Measurements from ENCODE around the gene CATSPER4. TPM values are rescaled to one million over a fixed set of nuclear protein-coding genes. Genes with fewer than 3 reads are reported as not detected.
A peak's percentile ranks its signal among the peaks of the same experiment; 100 is the strongest.

The CATSPER4 gene
- total RNA-seq, 4 donors from 2014 or later, result not detected

DNA sequence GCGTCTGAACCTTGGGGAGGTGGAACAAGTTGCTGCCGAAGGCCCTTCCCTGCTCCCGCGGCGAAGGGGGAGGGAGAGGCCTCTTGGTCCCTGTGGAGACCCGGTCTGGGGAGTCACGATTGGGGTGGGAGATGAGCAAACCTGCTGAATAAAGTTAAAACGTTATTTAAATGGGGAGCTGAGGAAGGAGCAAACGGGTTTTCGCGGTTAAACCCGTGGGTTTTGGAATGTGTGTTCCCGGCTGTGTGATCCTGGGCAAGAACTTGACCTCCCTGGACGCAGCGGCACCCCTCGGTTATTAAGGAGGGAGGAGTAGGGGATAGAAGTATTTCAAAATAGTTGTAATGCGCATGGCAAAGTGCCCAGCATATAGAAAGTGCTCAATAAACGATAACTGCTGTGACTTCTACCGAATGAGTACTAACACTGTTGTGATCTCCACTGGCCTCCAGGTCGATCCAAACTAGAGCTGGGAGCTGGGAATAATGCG lies 28.1 kb upstream of the CATSPER4 start:
- no peak for DNase-seq (ENCODE audit: low spot score in 2 of 2)

DNA sequence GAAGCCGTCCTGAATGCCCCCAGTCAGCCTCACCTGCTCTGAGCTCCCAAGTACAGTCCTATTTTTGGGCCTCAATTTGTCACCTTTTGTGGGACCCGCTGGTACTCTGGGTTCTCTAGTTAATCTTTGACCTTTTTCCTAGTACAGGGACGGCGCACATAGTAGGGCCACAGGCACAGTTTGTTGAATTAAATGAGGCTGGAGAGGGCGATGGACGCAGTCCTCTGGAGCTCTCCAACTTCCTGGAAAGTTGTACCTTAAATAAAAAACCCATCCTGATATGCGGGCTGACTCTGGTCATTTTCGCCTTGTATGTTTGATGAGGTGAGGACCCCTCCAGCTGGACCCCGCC lies 26.7 kb upstream of the CATSPER4 start:
- 75 to 78% methylated on average over 9 of the region's 9 CpGs for WGBS, 2 donors
- peak overlapping the region in 1 of 4 donors; percentile 82 for H3K27ac ChIP-seq

More for the DNA sequence above, 28.1 kb upstream of the CATSPER4 start:
- WGBS, 2 donors, result 29% methylated on average over 21 of the region's 21 CpGs
- no peak for TF ChIP-seq EP300 (IDR thresholded peaks at IDR 0.05)
- TF ChIP-seq POLR2A (IDR thresholded peaks at IDR 0.05), result no peak
- TF ChIP-seq, protein P1, sequence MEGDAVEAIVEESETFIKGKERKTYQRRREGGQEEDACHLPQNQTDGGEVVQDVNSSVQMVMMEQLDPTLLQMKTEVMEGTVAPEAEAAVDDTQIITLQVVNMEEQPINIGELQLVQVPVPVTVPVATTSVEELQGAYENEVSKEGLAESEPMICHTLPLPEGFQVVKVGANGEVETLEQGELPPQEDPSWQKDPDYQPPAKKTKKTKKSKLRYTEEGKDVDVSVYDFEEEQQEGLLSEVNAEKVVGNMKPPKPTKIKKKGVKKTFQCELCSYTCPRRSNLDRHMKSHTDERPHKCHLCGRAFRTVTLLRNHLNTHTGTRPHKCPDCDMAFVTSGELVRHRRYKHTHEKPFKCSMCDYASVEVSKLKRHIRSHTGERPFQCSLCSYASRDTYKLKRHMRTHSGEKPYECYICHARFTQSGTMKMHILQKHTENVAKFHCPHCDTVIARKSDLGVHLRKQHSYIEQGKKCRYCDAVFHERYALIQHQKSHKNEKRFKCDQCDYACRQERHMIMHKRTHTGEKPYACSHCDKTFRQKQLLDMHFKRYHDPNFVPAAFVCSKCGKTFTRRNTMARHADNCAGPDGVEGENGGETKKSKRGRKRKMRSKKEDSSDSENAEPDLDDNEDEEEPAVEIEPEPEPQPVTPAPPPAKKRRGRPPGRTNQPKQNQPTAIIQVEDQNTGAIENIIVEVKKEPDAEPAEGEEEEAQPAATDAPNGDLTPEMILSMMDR (IDR thresholded peaks at IDR 0.05), result no peak
- Histone ChIP-seq H3K9me3 (no peaks in the 10 kb centered on the region), H3K36me3 (no peaks in the 10 kb centered on the region), H3K4me3 (peak overlapping the region; percentile 37 to 62 (median 40)), H3K4me1 (peaks cover 0 to 31% (median 9%) of the 10 kb centered on the region in 4 donors), H3K27me3 (peaks cover 0 to 34% of the 10 kb centered on the region in 2 donors), H3K27ac (peak overlapping the region in 1 of 4 donors; percentile 67)

DNA sequence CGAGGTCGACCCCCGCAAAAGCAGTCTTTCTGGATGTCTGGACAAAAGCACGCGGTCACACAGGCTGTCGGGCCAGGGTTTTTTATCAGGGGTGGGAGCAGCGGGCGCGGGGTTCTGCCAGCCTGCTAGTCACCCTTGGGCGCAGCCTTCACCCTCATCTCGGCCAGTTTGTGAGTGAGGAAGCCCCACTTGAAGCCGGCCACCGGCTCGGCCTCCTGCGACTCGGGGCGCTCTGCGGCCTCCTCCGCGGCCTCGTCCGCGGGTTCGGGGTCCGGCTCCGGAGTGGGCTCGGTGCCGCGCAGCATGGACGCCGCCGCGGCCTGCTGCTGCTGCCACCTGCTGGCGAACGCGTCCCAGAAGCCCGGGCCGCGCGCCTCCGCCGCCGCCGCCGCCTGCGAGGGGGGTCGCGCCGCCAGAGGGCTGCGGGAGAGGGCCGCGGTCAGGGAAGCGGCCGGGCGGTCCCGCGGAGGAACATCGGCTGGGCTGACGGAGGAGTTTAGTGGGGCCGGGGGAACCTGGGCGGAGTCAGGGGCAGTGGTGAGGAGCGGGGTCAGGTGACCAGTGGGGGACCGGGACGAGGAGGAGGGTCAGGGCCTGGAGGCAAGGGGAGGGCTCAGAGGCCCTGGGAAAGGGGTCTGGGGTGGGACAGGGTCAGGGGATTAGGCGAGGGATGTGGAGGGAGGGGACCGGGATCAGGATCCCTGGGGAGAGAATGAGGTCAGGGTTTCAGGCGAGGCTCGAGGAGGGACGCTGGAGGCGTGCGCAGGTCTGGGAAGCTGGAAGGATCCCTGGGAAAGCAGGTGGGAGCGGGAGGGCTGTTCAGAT lies 26.2 kb upstream of the CATSPER4 start:
- H3K9me3 ChIP-seq, result no peaks in the 10 kb centered on the region
- DNase-seq (ENCODE audit: low spot score in 2 of 2), result no peak
- TF ChIP-seq, protein P1 (IDR thresholded peaks at IDR 0.05), result peak; percentile 78 to 92 (median 89)
- no peak for TF ChIP-seq EP300 (IDR thresholded peaks at IDR 0.05)
- H3K27me3 ChIP-seq, result peaks cover 0 to 17% of the 10 kb centered on the region in 2 donors
- WGBS, 2 donors, result 14 to 25% methylated on average over 29 to 49 of the region's 72 CpGs
- H3K36me3 ChIP-seq, result no peaks in the 10 kb centered on the region
- H3K4me3 ChIP-seq, result peak overlapping the region; percentile 31 to 54 (median 36)
- peak overlapping the region; percentile 20 to 82 (median 54) for H3K27ac ChIP-seq
- H3K4me1 ChIP-seq, result peaks cover 0 to 38% (median 9%) of the 10 kb centered on the region in 4 donors

More for the DNA sequence above, 26.7 kb upstream of the CATSPER4 start:
- DNase-seq (ENCODE audit: low spot score in 2 of 2), result no peak
- no peak for TF ChIP-seq EP300 (IDR thresholded peaks at IDR 0.05)
- TF ChIP-seq POLR2A (IDR thresholded peaks at IDR 0.05), result no peak
- TF ChIP-seq, protein P1 (IDR thresholded peaks at IDR 0.05), result no peak
- no peaks in the 10 kb centered on the region for H3K9me3 ChIP-seq
- no peaks in the 10 kb centered on the region for H3K36me3 ChIP-seq
- peaks cover 0 to 32% (median 9%) of the 10 kb centered on the region in 4 donors for H3K4me1 ChIP-seq
- peak overlapping the region; percentile 31 to 54 (median 36) for H3K4me3 ChIP-seq
- H3K27me3 ChIP-seq, result peaks cover 0 to 22% of the 10 kb centered on the region in 2 donors

DNA sequence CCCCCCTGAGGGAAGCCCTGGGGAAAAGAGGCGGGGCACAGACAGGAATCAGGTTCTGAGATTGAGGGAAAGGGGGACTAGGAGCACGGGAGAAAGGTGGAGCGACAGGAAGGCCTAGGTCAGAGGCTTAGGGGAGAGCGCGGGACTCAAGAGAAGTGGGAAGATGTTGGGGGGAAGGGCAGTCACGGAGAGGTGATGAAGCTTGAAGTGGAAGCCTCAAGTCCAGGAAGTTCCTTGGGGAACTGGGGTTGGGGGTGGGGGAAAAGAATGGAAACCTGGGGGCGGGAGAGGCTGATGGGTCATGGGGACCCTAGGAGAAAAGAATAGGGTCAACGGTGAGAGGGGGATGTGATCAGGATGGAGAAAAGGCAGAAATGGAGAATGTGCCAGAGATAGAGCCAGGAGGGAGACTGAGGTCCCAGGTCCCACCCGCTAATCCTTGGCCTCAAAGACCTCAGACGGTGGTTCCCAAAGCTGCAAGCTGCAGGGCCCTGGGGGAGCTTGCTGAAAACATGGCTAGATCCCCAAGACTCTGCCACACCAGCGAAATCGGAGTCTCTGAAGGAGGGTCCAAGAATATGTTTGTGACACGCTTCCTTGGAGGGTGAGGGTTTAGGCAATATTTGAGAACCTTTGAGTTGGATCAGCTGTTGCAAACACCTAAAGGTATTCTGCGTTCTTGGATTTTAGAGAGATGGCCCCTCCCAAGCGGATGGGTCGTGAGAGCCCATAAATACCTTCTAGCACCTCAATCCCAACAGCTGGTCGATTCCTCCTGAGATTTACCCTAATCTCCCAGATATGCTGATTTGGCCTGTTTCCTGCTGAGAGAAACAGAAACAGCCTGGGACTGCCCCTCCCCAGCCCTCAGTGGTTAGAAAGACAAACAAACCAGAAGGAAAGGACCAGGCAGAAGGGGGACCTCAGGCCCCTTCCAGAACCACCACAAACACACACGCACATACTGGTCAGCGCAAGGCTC lies 25.2 kb upstream of the CATSPER4 start:
- Histone ChIP-seq H3K36me3 (no peaks in the 10 kb centered on the region), H3K4me1 (peaks cover 0 to 42% (median 9%) of the 10 kb centered on the region in 4 donors), H3K27ac (peak overlapping the region; percentile 20 to 82 (median 54)), H3K9me3 (no peaks in the 10 kb centered on the region), H3K27me3 (peaks cover 0 to 8% of the 10 kb centered on the region in 2 donors), H3K4me3 (peak overlapping the region in 2 of 4 donors; percentile 37 to 54)
- 61 to 71% methylated on average over 19 of the region's 19 CpGs for WGBS, 2 donors
- TF ChIP-seq EP300 (IDR thresholded peaks at IDR 0.05), result no peak
- no peak for TF ChIP-seq POLR2A (IDR thresholded peaks at IDR 0.05)
- TF ChIP-seq, protein P1 (IDR thresholded peaks at IDR 0.05), result no peak
- no peak for DNase-seq (ENCODE audit: low spot score in 2 of 2)
